ENCODE results near the gene CENPA. TPM values are rescaled to one million over a fixed set of nuclear protein-coding genes. Genes with fewer than 3 reads are reported as not detected.

CENPA gene
- polyA plus RNA-seq, 1 of the 3 experiments (the other 2 are of a cell fraction): 19.5 TPM

DNA sequence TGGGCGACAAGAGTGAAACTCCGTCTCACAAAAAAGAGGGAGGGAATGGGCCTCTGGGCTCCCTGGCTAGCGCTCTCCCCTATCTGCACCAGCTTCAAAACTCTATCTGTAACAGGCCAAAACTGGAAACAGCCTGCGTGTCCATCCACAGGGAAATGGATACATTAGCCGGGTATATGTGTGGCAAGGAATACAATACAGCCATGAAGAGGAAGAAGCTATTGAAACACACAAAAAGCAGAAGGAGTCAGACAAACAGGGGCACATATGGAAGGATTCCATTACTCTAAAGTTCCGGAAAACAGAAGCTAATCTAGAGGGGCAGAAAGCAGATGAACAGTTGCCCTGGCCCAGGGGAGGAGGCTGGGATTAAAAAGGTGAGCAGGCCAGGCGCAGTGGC is 46.3 kb upstream of the CENPA start:
- no peaks in the 10 kb centered on the region for H3K27me3 ChIP-seq (ENCODE audit: insufficient read depth)
- no peak overlapping the region for H3K27ac ChIP-seq (ENCODE audit: low read depth in 2 of 2, low read length in 1 of 2)
- H3K4me3 ChIP-seq (ENCODE audit: low read depth in 2 of 2, low read length in 1 of 2): no peak overlapping the region
- H3F3A ChIP-seq (replicated peaks; ENCODE audit: insufficient read depth): no peaks in the 10 kb centered on the region
- no peak for DNase-seq
- WGBS (ENCODE audit: low lambda C conversion rate): 83% methylated on average over 7 of the region's 7 CpGs
- H2AFZ ChIP-seq (ENCODE audit: low read depth): no peak overlapping the region
- no peaks in the 10 kb centered on the region for H3K36me3 ChIP-seq (replicated peaks in 1 of 2; ENCODE audit: control insufficient read depth in 1 of 2, insufficient read depth in 2 of 2, low read length in 1 of 2)
- no peak overlapping the region for H3K4me2 ChIP-seq
- ChIA-PET POLR2A (no interaction called here), CTCF (interaction anchor here (1.3 to 22.3 kb wide), 6 partner anchors 13 to 160 kb away, joined by 3 to 944 read pairs (median 6); no protein-coding TSS in a partner anchor)
- H4K20me1 ChIP-seq (ENCODE audit: insufficient read depth): no peaks in the 10 kb centered on the region
- no peaks in the 10 kb centered on the region for H3K79me2 ChIP-seq (ENCODE audit: insufficient read depth)
- H3K9me2 ChIP-seq: no peaks in the 10 kb centered on the region
- no peaks in the 10 kb centered on the region for H3K9me3 ChIP-seq
- H3K9ac ChIP-seq: no peak overlapping the region
- H3K4me1 ChIP-seq (ENCODE audit: control insufficient read depth in 1 of 2, insufficient read depth in 2 of 2, low read depth in 1 of 2, low read length in 1 of 2): peaks cover 0 to 18% of the 10 kb centered on the region in 2 experiments; a peak in 1 of 4 replicates
- TF ChIP-seq YY1 (IDR thresholded peaks at IDR 0.05; ENCODE audit: low read depth): no peak
- TF ChIP-seq, protein P1, sequence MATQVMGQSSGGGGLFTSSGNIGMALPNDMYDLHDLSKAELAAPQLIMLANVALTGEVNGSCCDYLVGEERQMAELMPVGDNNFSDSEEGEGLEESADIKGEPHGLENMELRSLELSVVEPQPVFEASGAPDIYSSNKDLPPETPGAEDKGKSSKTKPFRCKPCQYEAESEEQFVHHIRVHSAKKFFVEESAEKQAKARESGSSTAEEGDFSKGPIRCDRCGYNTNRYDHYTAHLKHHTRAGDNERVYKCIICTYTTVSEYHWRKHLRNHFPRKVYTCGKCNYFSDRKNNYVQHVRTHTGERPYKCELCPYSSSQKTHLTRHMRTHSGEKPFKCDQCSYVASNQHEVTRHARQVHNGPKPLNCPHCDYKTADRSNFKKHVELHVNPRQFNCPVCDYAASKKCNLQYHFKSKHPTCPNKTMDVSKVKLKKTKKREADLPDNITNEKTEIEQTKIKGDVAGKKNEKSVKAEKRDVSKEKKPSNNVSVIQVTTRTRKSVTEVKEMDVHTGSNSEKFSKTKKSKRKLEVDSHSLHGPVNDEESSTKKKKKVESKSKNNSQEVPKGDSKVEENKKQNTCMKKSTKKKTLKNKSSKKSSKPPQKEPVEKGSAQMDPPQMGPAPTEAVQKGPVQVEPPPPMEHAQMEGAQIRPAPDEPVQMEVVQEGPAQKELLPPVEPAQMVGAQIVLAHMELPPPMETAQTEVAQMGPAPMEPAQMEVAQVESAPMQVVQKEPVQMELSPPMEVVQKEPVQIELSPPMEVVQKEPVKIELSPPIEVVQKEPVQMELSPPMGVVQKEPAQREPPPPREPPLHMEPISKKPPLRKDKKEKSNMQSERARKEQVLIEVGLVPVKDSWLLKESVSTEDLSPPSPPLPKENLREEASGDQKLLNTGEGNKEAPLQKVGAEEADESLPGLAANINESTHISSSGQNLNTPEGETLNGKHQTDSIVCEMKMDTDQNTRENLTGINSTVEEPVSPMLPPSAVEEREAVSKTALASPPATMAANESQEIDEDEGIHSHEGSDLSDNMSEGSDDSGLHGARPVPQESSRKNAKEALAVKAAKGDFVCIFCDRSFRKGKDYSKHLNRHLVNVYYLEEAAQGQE (IDR thresholded peaks at IDR 0.05; ENCODE audit: low read depth, low read length): no peak
- TF ChIP-seq, protein P2, sequence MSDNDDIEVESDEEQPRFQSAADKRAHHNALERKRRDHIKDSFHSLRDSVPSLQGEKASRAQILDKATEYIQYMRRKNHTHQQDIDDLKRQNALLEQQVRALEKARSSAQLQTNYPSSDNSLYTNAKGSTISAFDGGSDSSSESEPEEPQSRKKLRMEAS (IDR thresholded peaks at IDR 0.05; ENCODE audit: low read depth): no peak
- no peak for TF ChIP-seq RFX5 (IDR thresholded peaks at IDR 0.05; ENCODE audit: low read length)
- no peak for TF ChIP-seq TCF12 (IDR thresholded peaks at IDR 0.05)
- TF ChIP-seq, protein P3, sequence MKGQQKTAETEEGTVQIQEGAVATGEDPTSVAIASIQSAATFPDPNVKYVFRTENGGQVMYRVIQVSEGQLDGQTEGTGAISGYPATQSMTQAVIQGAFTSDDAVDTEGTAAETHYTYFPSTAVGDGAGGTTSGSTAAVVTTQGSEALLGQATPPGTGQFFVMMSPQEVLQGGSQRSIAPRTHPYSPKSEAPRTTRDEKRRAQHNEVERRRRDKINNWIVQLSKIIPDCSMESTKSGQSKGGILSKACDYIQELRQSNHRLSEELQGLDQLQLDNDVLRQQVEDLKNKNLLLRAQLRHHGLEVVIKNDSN (IDR thresholded peaks at IDR 0.05; ENCODE audit: borderline replicate concordance, low read depth): no peak
- no peak for TF ChIP-seq TAF1 (IDR thresholded peaks at IDR 0.05; ENCODE audit: borderline replicate concordance, low read depth, low read length)
- TF ChIP-seq NRF1 (IDR thresholded peaks at IDR 0.05; ENCODE audit: low read depth, low read length): no peak
- no peak for TF ChIP-seq CHD2 (IDR thresholded peaks at IDR 0.05; ENCODE audit: low read length, partially characterized antibody)
- no peak for TF ChIP-seq GATA2 (CRISPR knock-in tag; IDR thresholded peaks at IDR 0.05)
- no peak for TF ChIP-seq TEAD4 (IDR thresholded peaks at IDR 0.05; ENCODE audit: borderline replicate concordance, insufficient read depth)
- no peak for TF ChIP-seq SIN3A (IDR thresholded peaks at IDR 0.05; ENCODE audit: borderline replicate concordance, low read depth, low read length)

DNA sequence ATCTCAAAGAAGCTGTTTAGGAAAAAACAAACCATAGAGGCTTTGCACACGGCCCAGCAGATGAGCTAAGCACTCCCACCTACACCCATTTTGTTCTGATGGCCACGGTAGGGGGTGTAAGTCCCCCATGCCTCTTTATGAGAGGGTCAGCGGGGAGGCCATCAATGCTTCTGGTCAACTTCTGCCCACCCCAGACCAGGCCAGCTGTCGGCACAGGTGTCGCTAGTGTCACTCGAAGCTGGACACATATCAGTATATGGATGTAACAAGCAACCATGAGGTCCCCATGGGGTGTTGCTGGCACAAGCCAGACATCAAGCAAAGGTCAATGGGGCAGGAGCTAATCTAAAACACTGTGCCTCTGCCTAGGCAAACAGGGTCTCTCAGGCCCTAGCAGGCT is 45.5 kb upstream of the CENPA start:
- Histone ChIP-seq H3F3A (replicated peaks; ENCODE audit: insufficient read depth) (no peaks in the 10 kb centered on the region), H3K9me2 (no peaks in the 10 kb centered on the region), H3K9me3 (no peaks in the 10 kb centered on the region), H3K27me3 (ENCODE audit: insufficient read depth) (no peaks in the 10 kb centered on the region), H3K4me3 (ENCODE audit: low read depth in 2 of 2, low read length in 1 of 2) (no peak overlapping the region), H3K27ac (ENCODE audit: low read depth in 2 of 2, low read length in 1 of 2) (no peak overlapping the region), H3K79me2 (ENCODE audit: insufficient read depth) (no peaks in the 10 kb centered on the region), H3K36me3 (replicated peaks in 1 of 2; ENCODE audit: control insufficient read depth in 1 of 2, insufficient read depth in 2 of 2, low read length in 1 of 2) (no peaks in the 10 kb centered on the region), H3K4me1 (ENCODE audit: control insufficient read depth in 1 of 2, insufficient read depth in 2 of 2, low read depth in 1 of 2, low read length in 1 of 2) (peaks cover 0 to 16% of the 10 kb centered on the region in 2 experiments; a peak in 1 of 4 replicates), H2AFZ (ENCODE audit: low read depth) (no peak overlapping the region), H3K4me2 (no peak overlapping the region), H4K20me1 (ENCODE audit: insufficient read depth) (no peaks in the 10 kb centered on the region), H3K9ac (no peak overlapping the region)
- TF ChIP-seq EZH2phosphoT487 (IDR thresholded peaks at IDR 0.05; ENCODE audit: borderline replicate concordance, low read depth): no peak
- TF ChIP-seq CHD2 (IDR thresholded peaks at IDR 0.05; ENCODE audit: low read length, partially characterized antibody): no peak
- no peak for TF ChIP-seq TCF12 (IDR thresholded peaks at IDR 0.05)
- TF ChIP-seq SMC3 (IDR thresholded peaks at IDR 0.05; ENCODE audit: low read depth, low read length): no peak
- no peak for TF ChIP-seq GABPA (IDR thresholded peaks at IDR 0.05; ENCODE audit: low read depth)
- no peak for TF ChIP-seq TEAD4 (IDR thresholded peaks at IDR 0.05; ENCODE audit: borderline replicate concordance, insufficient read depth)
- CTCF ChIA-PET: interaction anchor here (0.8 to 22.3 kb wide), 9 partner anchors 10 to 161 kb away, joined by 3 to 944 read pairs (median 5); no protein-coding TSS in a partner anchor
- POLR2A ChIA-PET: interaction anchor here (0.9 kb wide), 1 partner anchor 142 kb away, joined by 4 read pairs; no protein-coding TSS in a partner anchor
- WGBS (ENCODE audit: low lambda C conversion rate): 81% methylated on average over 6 of the region's 6 CpGs
- peak; percentile 16 for DNase-seq

Measured in SK-N-SH (cell line).